HG03135 (cell line): ENCODE results near the gene RFNG.

Experiments used
- ATAC-seq: cut with Tn5 transposase; IDR thresholded peaks from one replicate; pipeline ENCODE4 v1.9.1; 2021; ENCODE audit warnings: mild to moderate bottlenecking, moderate library complexity; ENCODE audit not compliant: unreplicated experiment

Gene RFNG

GRCh38 chr17:82051776-82052637 lies at the start of gene RFNG, which contains the start of gene GPS1:
Gene RFNG (minus strand): TSS chr17:82051811. CDS start chr17:82051766, 45 bp downstream.
Gene GPS1 (plus strand): TSS chr17:82051898. CDS start chr17:82051932, 34 bp downstream.
- ATAC-seq: peak; percentile 53

- ATAC-seq: no peak
Measured at GRCh38 chr17:82101301-82101715, 49.7 kb upstream of the RFNG start.

GRCh38 chr17:82100502-82101298 lies 49.1 kb upstream of the RFNG start:
- no peak for ATAC-seq

- ATAC-seq: peak; percentile 16
Measured at GRCh38 chr17:82098939-82099763, 47.5 kb upstream of the RFNG start.

GRCh38 chr17:82098169-82098938 lies 46.7 kb upstream of the RFNG start, which contains the start of gene FASN:
Gene FASN (minus strand): TSS chr17:82098236. CDS start chr17:82096445, 1,791 bp downstream.
- peak; percentile 70 for ATAC-seq

GRCh38 chr17:82097919-82098168 lies 46.2 kb upstream of the RFNG start:
- no peak for ATAC-seq

GRCh38 chr17:82097184-82097918 lies 45.7 kb upstream of the RFNG start:
- ATAC-seq: no peak

GRCh38 chr17:82096709-82097183 lies 45.1 kb upstream of the RFNG start:
- ATAC-seq: no peak

- no peak for ATAC-seq
Measured at GRCh38 chr17:82095777-82096708, 44.4 kb upstream of the RFNG start.

GRCh38 chr17:82094931-82095776 lies 43.5 kb upstream of the RFNG start:
- ATAC-seq: no peak

GRCh38 chr17:82092995-82093751 lies 41.6 kb upstream of the RFNG start:
- ATAC-seq: no peak

GRCh38 chr17:82092628-82092994 lies 41.0 kb upstream of the RFNG start:
- no peak for ATAC-seq

GRCh38 chr17:82092094-82092586 lies 40.5 kb upstream of the RFNG start:
- no peak for ATAC-seq

GRCh38 chr17:82091264-82092066 lies 39.9 kb upstream of the RFNG start:
- no peak for ATAC-seq

- ATAC-seq: no peak
Measured at GRCh38 chr17:82090549-82091263, 39.1 kb upstream of the RFNG start.
